BLaER1 treated with 17β-estradiol and CSF1 and Interleukin-3, amounts not matched to agents 10 nM and 100 nM (cell line): ENCODE measurements around the gene CPT1B.

ENCODE experiments used
- H3K27ac ChIP-seq, 11 experiments: shearing (Covaris generic); formaldehyde crosslinking; 2 replicates each; pipeline ENCODE4 v1.8.1; 2022
- H3K27me3 ChIP-seq, 11 experiments: shearing (Covaris generic); formaldehyde crosslinking; 2 replicates each; pipeline ENCODE4 v1.8.1; 2022
- H3K36me3 ChIP-seq, 11 experiments: shearing (Covaris generic); formaldehyde crosslinking; 2 replicates each; pipeline ENCODE4 v1.8.1; 2022
- H3K4me1 ChIP-seq, 10 experiments: shearing (Covaris generic); formaldehyde crosslinking; 2 replicates each; pipeline ENCODE4 v1.8.1; 2022
- H3K4me2 ChIP-seq, 11 experiments: shearing (Covaris generic); formaldehyde crosslinking; 2 replicates each; pipeline ENCODE4 v1.8.1; 2022
- H3K4me3 ChIP-seq, 10 experiments: shearing (Covaris generic); formaldehyde crosslinking; 2 replicates each; pipeline ENCODE4 v1.8.1; 2022
- H3K9ac ChIP-seq, 11 experiments: shearing (Covaris generic); formaldehyde crosslinking; 2 replicates each; pipeline ENCODE4 v1.8.1; 2022
- H3K9me3 ChIP-seq, 11 experiments: shearing (Covaris generic); formaldehyde crosslinking; replicated peaks in 1 of 11; 2 replicates each; pipeline ENCODE4 v1.8.1; 2022
- H4K20me1 ChIP-seq, 11 experiments: shearing (Covaris generic); formaldehyde crosslinking; 2 replicates each; pipeline ENCODE4 v1.8.1; 2022
- Cebpa-rat ChIP-seq, 11 experiments: shearing (Covaris generic); IDR thresholded peaks; 2 replicates each; pipeline ENCODE4 v1.8.1; 2022

The CPT1B gene

DNA sequence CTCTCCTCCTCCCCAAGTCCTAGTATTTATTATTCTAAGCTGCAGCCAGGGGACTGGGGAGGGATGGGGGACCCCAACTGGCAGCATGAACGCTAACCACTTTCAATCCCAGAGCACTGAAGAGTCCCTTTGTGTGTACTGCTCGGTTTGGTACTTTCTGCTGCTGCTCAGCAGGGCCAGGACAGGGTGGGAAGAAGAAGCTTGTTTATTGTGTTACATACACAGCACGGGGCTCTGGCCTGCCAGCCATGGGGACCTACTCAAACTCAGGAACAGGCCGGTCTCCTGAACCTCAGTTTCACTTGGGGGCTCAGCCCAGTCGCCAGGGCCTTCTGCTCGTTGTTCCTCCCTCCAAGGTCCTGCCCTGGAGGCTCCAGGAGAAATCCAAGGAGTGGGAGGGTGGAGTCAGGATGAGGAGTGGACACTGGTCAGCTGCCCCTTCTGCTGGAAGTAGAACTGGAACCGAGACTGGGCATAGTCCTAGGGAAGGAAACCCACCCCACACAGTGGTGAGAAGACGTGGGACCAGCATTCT, 616 bp upstream of the CPT1B start:
- Histone ChIP-seq H3K27me3 (no peaks in the 10 kb centered on the region), H3K4me3 (no peak overlapping the region), H3K9me3 (no peaks in the 10 kb centered on the region), H4K20me1 (peaks cover 0 to 19% (median 0%) of the 10 kb centered on the region in 11 experiments; a peak in 9 of 22 replicates), H3K9ac (peak overlapping the region in 5 of 11 experiments; percentile 3 to 42 (median 26); a peak in 4 of 22 replicates), H3K4me1 (peaks cover 17 to 51% (median 30%) of the 10 kb centered on the region in 10 experiments), H3K27ac (no peak overlapping the region; a peak in 1 of 22 replicates), H3K4me2 (no peak overlapping the region), H3K36me3 (peaks cover 29 to 71% (median 56%) of the 10 kb centered on the region in 11 experiments)
- no peak for TF ChIP-seq Cebpa-rat (IDR thresholded peaks at IDR 0.05)

GRCh38 chr22:50577697-50577986, 585 bp downstream of the CPT1B start:
- H3K4me1 ChIP-seq = peaks cover 12 to 48% (median 27%) of the 10 kb centered on the region in 10 experiments
- H3K9ac ChIP-seq = no peak overlapping the region
- H3K4me3 ChIP-seq = no peak overlapping the region
- peaks cover 0 to 29% (median 3%) of the 10 kb centered on the region in 11 experiments; a peak in 9 of 22 replicates for H4K20me1 ChIP-seq
- 0 out of 22 replicates have a peak overlapping the region, but pooled peaks of 1 of the 11 experiments have one; percentile 5 for H3K27ac ChIP-seq
- H3K27me3 ChIP-seq = no peaks in the 10 kb centered on the region
- peaks cover 38 to 83% (median 68%) of the 10 kb centered on the region in 11 experiments for H3K36me3 ChIP-seq
- peak overlapping the region in 3 of 11 experiments; percentile 42 to 53 (median 51); a peak in 4 of 22 replicates for H3K4me2 ChIP-seq
- no peak for TF ChIP-seq Cebpa-rat (IDR thresholded peaks at IDR 0.05)
- H3K9me3 ChIP-seq = no peaks in the 10 kb centered on the region

DNA sequence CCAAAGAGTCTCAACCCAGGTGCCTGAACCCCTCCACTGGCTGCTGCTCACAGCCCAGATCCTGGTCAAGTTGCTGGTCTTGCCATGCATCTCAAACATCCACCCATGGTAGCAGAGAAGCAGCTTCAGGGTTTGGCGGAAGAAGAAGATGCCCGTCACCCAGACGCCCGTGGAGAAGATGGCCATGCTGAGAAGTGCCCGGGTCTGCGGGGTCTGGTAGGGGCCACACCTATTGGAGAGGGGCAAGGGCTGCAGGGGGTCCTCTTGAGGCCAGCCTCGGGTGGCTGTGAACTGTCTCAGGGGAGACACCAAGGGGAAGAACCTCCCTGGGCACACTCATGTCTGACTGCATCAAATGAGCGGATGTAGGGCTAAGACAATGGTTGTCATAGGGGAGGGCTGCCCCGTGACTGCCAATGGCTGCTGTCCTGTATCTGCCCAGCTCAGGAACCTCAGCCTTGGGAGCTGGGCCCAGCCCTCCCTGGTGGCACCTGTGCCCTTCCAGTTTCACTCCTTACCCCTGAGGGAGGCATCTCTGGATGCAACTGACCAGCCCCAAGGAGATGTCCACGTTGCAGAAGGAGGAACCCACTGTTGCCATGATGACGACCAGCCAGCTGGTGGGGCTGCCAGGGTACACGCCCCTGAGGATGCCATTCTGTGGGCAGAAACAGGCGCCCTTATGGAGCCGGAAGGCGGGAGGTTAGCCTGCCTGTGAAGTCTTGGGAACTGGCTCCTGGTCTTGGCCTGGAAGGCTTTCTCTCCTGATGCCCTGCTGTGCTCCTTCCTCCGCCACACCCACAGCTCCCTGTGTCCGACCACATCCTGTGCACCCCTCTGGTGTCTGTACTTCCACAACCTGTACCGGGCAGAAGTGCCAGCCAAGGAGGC, 1.2 kb downstream of the CPT1B start:
- Histone ChIP-seq H3K4me1 (peaks cover 17 to 54% (median 30%) of the 10 kb centered on the region in 10 experiments), H3K27me3 (no peaks in the 10 kb centered on the region), H3K9ac (no peak overlapping the region), H3K9me3 (no peaks in the 10 kb centered on the region), H3K36me3 (peaks cover 41 to 89% (median 73%) of the 10 kb centered on the region in 11 experiments), H3K27ac (0 out of 22 replicates have a peak overlapping the region, but pooled peaks of 1 of the 11 experiments have one; percentile 5), H4K20me1 (peaks cover 0 to 35% (median 8%) of the 10 kb centered on the region in 11 experiments; a peak in 12 of 22 replicates), H3K4me3 (no peak overlapping the region), H3K4me2 (peak overlapping the region in 3 of 11 experiments; percentile 42 to 53 (median 51); a peak in 4 of 22 replicates)
- no peak for TF ChIP-seq Cebpa-rat (IDR thresholded peaks at IDR 0.05)

DNA sequence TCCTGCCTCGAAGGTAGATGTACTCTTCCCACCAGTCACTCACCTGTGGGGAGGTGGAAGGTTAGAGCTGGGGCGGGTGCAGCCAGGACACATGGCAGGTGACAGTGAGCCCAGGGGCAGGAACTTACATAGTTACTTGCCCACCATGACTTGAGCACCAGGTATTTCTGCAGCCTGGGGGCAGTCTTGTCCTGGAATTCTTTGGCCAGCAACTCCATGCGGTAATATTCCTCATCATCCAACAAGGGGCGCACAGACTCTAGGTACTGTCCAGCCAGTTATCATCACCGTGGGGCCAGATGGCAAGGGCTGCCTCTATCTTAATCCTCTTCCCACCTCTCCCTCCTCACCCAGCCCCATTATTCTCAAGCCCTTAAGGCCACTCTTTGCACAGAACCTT, 2.2 kb downstream of the CPT1B start:
- no peak overlapping the region for H3K9ac ChIP-seq
- no peaks in the 10 kb centered on the region for H3K27me3 ChIP-seq
- no peaks in the 10 kb centered on the region for H3K9me3 ChIP-seq
- peaks cover 0 to 44% (median 13%) of the 10 kb centered on the region in 11 experiments; a peak in 14 of 22 replicates for H4K20me1 ChIP-seq
- no peak for TF ChIP-seq Cebpa-rat (IDR thresholded peaks at IDR 0.05)
- H3K4me1 ChIP-seq = peaks cover 17 to 54% (median 30%) of the 10 kb centered on the region in 10 experiments
- peaks cover 47 to 95% (median 80%) of the 10 kb centered on the region in 11 experiments for H3K36me3 ChIP-seq
- H3K4me3 ChIP-seq = no peak overlapping the region
- no peak overlapping the region for H3K4me2 ChIP-seq
- H3K27ac ChIP-seq = no peak overlapping the region

GRCh38 chr22:50575426-50575941, 2.7 kb downstream of the CPT1B start:
- peaks cover 46 to 95% (median 84%) of the 10 kb centered on the region in 11 experiments for H3K36me3 ChIP-seq
- H3K9me3 ChIP-seq = no peaks in the 10 kb centered on the region
- no peak overlapping the region for H3K27ac ChIP-seq
- H3K4me2 ChIP-seq = no peak overlapping the region
- TF ChIP-seq Cebpa-rat (IDR thresholded peaks at IDR 0.05) = no peak
- H3K27me3 ChIP-seq = no peaks in the 10 kb centered on the region
- H3K9ac ChIP-seq = no peak overlapping the region
- peaks cover 0 to 50% (median 18%) of the 10 kb centered on the region in 11 experiments; a peak in 15 of 22 replicates for H4K20me1 ChIP-seq
- H3K4me3 ChIP-seq = no peak overlapping the region
- H3K4me1 ChIP-seq = peaks cover 15 to 54% (median 31%) of the 10 kb centered on the region in 10 experiments; a peak in 19 of 20 replicates

DNA sequence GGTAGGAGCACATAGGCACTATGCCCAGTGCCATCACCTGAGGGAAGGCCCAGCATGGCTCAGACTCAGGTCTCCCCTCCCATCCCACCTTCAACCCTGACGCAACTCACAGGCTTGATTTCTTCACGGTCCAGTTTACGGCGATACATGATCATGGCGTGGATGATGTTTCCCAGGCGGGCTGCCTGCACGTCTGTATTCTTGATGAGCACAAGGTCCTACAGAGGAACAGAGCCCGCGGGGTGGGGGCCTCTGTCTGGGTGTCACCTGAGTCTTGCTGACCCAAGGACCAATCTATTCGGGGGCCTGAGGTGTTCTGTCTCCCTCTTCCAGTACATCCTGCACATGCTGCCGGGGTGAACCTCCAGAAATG, 3.9 kb downstream of the CPT1B start:
- Histone ChIP-seq H3K36me3 (peaks cover 37 to 95% (median 79%) of the 10 kb centered on the region in 11 experiments), H3K9me3 (no peaks in the 10 kb centered on the region)
- TF ChIP-seq Cebpa-rat (IDR thresholded peaks at IDR 0.05) = no peak

DNA sequence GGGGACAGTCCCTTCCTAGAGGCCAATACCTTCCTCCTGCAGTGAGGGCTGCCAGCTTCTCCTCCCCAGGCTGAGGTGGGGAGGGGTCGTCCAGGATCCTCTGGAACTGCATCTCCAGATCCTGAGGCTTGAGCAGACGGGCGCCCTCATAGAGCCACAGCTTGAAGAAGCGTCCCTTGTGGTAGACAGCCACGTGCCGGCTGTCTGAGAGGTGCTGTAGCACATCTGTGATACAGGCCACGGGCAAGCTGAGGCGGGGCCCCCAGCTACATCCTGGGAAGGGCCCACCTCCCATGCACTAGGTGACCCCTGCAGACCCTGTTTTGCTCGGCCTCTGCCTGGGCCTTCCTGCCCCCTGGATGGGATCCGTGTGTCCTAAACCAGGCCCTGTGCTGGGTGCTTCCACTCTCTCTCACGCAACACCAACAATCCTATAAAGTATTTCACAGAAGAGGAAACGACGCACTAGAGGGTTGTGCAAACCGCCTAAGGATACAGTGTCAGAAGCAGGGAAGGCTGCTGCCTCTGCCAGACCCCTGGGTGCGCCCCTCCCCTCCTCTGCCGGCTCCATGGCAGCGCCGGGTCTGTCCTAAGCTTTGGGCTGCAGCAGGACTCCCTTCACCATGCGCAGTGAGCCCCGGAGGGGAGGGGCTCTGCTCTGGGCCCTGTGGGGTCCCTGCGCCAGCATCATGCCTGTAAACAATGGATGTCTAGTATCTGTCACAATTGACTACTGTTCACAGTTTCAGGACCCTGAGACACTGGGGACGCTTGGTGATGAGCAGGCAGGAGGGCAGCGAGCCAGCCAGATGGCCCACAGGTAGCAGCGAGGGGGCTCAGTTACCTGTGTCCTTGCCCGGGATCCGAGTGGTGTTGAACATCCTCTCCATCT, 4.5 kb downstream of the CPT1B start:
- Histone ChIP-seq H3K4me3 (no peak overlapping the region), H3K9ac (0 out of 22 replicates have a peak overlapping the region, but pooled peaks of 1 of the 11 experiments have one; percentile 19), H3K4me2 (no peak overlapping the region), H3K36me3 (peaks cover 37 to 95% (median 79%) of the 10 kb centered on the region in 11 experiments), H4K20me1 (peaks cover 0 to 67% (median 34%) of the 10 kb centered on the region in 11 experiments; a peak in 15 of 22 replicates), H3K9me3 (peaks cover 0 to 4% (median 0%) of the 10 kb centered on the region in 11 experiments; a peak in 2 of 22 replicates), H3K4me1 (peaks cover 0 to 59% (median 41%) of the 10 kb centered on the region in 10 experiments; a peak in 18 of 20 replicates), H3K27ac (no peak overlapping the region), H3K27me3 (no peaks in the 10 kb centered on the region)
- TF ChIP-seq Cebpa-rat (IDR thresholded peaks at IDR 0.05) = no peak

More for the DNA sequence above, 3.9 kb downstream of the CPT1B start:
- Histone ChIP-seq H3K4me2 (no peak overlapping the region), H3K4me3 (no peak overlapping the region), H4K20me1 (peaks cover 0 to 61% (median 29%) of the 10 kb centered on the region in 11 experiments; a peak in 15 of 22 replicates), H3K4me1 (peaks cover 6 to 59% (median 38%) of the 10 kb centered on the region in 10 experiments; a peak in 19 of 20 replicates), H3K27me3 (no peaks in the 10 kb centered on the region), H3K9ac (0 out of 22 replicates have a peak overlapping the region, but pooled peaks of 1 of the 11 experiments have one; percentile 19), H3K27ac (no peak overlapping the region)

DNA sequence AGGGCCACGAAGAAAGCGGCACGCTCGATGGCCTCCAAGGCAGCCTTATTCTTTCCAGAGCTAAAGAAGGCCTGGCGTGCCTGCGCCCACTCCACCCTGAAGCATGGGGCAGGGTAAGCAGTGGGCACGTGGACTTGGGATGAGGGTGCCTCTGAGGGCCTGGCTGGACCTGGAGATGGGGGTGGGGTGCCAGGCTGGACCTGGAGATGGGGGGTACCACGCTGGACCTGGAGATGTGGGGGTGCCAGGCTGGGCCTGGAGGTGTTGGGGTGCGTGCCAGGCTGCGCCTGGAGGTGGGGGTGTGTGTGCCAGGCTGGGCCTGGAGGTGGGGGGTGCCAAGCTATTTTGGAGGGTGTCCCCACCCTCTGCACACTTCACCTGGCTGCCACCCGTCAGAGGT, 5.3 kb downstream of the CPT1B start:
- Histone ChIP-seq H3K27me3 (no peaks in the 10 kb centered on the region), H3K9me3 (peaks cover 0 to 4% (median 0%) of the 10 kb centered on the region in 11 experiments; a peak in 2 of 22 replicates), H3K4me2 (peak overlapping the region in 1 of 11 experiments; percentile 81; a peak in 1 of 22 replicates), H4K20me1 (peaks cover 0 to 72% (median 34%) of the 10 kb centered on the region in 11 experiments; a peak in 15 of 22 replicates), H3K4me1 (peaks cover 0 to 54% (median 44%) of the 10 kb centered on the region in 10 experiments; a peak in 18 of 20 replicates), H3K36me3 (peaks cover 41 to 97% (median 81%) of the 10 kb centered on the region in 11 experiments), H3K27ac (no peak overlapping the region), H3K4me3 (no peak overlapping the region), H3K9ac (no peak overlapping the region)
- TF ChIP-seq Cebpa-rat (IDR thresholded peaks at IDR 0.05) = no peak
